CD4-positive, alpha-beta T cell treated with Interleukin-2 at 100 ng/mL for 4 hours (primary cell): ENCODE data around the gene TAGLN2.

Experiments
- DNase-seq: peaks from one replicate; pipeline ENCODE4 v3.0.0-alpha.2; 2020; ENCODE audit warnings: low spot score

Gene TAGLN2

GRCh38 chr1:159935305-159935704 is 10.0 kb upstream of the TAGLN2 start:
- DNase-seq, result no peak

GRCh38 chr1:159934136-159935039 is 9.1 kb upstream of the TAGLN2 start:
- DNase-seq, result no peak

- no peak for DNase-seq
Observed at GRCh38 chr1:159933347-159933746, 8.0 kb upstream of the TAGLN2 start.

- no peak for DNase-seq
Observed at GRCh38 chr1:159932296-159933285, 7.3 kb upstream of the TAGLN2 start.

- DNase-seq, result no peak
Observed at GRCh38 chr1:159931795-159932173, 6.5 kb upstream of the TAGLN2 start.

- DNase-seq, result no peak
Observed at GRCh38 chr1:159931101-159931794, 5.9 kb upstream of the TAGLN2 start.

GRCh38 chr1:159930634-159931033 is 5.3 kb upstream of the TAGLN2 start:
- DNase-seq, result no peak

GRCh38 chr1:159930216-159930615 is 4.9 kb upstream of the TAGLN2 start:
- no peak for DNase-seq

GRCh38 chr1:159929155-159930051 is 4.1 kb upstream of the TAGLN2 start:
- DNase-seq, result no peak

GRCh38 chr1:159928491-159929050 is 3.3 kb upstream of the TAGLN2 start:
- DNase-seq, result no peak

GRCh38 chr1:159927849-159928431 is 2.6 kb upstream of the TAGLN2 start:
- no peak for DNase-seq

GRCh38 chr1:159927211-159927848 is 2.0 kb upstream of the TAGLN2 start:
- no peak for DNase-seq

GRCh38 chr1:159925719-159926078 is 392 bp upstream of the TAGLN2 start:
- DNase-seq, result no peak

- peak; percentile 83 for DNase-seq
Observed at GRCh38 chr1:159924025-159924790, 1.1 kb downstream of the TAGLN2 start.

- DNase-seq, result peak; percentile 97
Observed at GRCh38 chr1:159923203-159924024, 1.9 kb downstream of the TAGLN2 start.

GRCh38 chr1:159922511-159923202 is 2.6 kb downstream of the TAGLN2 start:
- DNase-seq, result no peak

- DNase-seq, result peak; percentile 44
Observed at GRCh38 chr1:159921700-159922504, 3.4 kb downstream of the TAGLN2 start.
